ENCODE measurements around the gene OR2T4.

The OR2T4 gene

GRCh38 chr1:248361121-248361715 lies at the start of gene OR2T4:
Gene OR2T4 (plus strand): TSS chr1:248361665. CDS start chr1:248361665, 0 bp downstream.
- H3K27ac ChIP-seq: no peak within 1 kb of the TSS
- no peak for TF ChIP-seq ZFX (IDR thresholded peaks at IDR 0.05)

- TF ChIP-seq, protein P1, sequence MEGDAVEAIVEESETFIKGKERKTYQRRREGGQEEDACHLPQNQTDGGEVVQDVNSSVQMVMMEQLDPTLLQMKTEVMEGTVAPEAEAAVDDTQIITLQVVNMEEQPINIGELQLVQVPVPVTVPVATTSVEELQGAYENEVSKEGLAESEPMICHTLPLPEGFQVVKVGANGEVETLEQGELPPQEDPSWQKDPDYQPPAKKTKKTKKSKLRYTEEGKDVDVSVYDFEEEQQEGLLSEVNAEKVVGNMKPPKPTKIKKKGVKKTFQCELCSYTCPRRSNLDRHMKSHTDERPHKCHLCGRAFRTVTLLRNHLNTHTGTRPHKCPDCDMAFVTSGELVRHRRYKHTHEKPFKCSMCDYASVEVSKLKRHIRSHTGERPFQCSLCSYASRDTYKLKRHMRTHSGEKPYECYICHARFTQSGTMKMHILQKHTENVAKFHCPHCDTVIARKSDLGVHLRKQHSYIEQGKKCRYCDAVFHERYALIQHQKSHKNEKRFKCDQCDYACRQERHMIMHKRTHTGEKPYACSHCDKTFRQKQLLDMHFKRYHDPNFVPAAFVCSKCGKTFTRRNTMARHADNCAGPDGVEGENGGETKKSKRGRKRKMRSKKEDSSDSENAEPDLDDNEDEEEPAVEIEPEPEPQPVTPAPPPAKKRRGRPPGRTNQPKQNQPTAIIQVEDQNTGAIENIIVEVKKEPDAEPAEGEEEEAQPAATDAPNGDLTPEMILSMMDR (conservative IDR thresholded peaks at IDR 0.05): no peak
- no peak for TF ChIP-seq ZFX (IDR thresholded peaks at IDR 0.05)
- H3K27ac ChIP-seq: no peak overlapping the region
These were observed 44.7 kb upstream of the OR2T4 start for GRCh38 chr1:248316796-248317195.

- no peak within 1 kb of the TSS for H3K27ac ChIP-seq
- TF ChIP-seq ZFX (IDR thresholded peaks at IDR 0.05): no peak
- TF ChIP-seq, protein P1 (conservative IDR thresholded peaks at IDR 0.05): no peak
These were observed 37.0 kb upstream of the OR2T4 start, which contains the start of gene OR2M7 for GRCh38 chr1:248324468-248324867. Gene OR2M7 (minus strand): TSS chr1:248324568. CDS start chr1:248324568, 0 bp downstream.

- no peak for TF ChIP-seq ZFX (IDR thresholded peaks at IDR 0.05)
- TF ChIP-seq, protein P1 (conservative IDR thresholded peaks at IDR 0.05): no peak
These were observed 18.0 kb upstream of the OR2T4 start for GRCh38 chr1:248343451-248343850.

GRCh38 chr1:248348475-248348874 lies 13.0 kb upstream of the OR2T4 start, which contains the start of gene OR14C36:
Gene OR14C36 (plus strand): TSS chr1:248348775. CDS start chr1:248348775, 0 bp downstream.
- no peak within 1 kb of the TSS for H3K27ac ChIP-seq
- no peak for TF ChIP-seq ZFX (IDR thresholded peaks at IDR 0.05)
- TF ChIP-seq, protein P1 (conservative IDR thresholded peaks at IDR 0.05): no peak

More at GRCh38 chr1:248343451-248343850, 18.0 kb upstream of the OR2T4 start:
- H3K27ac ChIP-seq: no peak overlapping the region

DNA sequence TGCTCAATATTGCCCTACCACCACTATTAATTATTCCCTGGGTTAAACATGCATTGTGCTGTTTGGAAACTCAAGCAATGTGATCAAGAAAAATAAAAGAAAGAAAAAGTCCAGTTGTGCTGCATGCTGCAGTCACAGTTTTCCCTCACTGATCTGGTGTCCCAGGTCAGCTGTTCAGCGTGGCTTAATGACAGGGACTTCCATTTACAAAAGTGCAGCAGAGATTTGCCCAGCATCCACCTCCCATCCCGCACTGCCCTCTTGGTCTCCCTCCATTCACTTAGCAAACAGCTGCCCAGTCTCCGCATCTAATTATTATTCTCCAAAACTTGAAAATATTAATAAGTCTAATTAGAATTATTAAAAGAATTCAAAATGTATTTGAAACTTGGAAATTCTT lies 2.0 kb upstream of the OR2T4 start:
- TF ChIP-seq, protein P1 (conservative IDR thresholded peaks at IDR 0.05): no peak
- TF ChIP-seq ZFX (IDR thresholded peaks at IDR 0.05): no peak
- H3K27ac ChIP-seq: no peak overlapping the region

DNA sequence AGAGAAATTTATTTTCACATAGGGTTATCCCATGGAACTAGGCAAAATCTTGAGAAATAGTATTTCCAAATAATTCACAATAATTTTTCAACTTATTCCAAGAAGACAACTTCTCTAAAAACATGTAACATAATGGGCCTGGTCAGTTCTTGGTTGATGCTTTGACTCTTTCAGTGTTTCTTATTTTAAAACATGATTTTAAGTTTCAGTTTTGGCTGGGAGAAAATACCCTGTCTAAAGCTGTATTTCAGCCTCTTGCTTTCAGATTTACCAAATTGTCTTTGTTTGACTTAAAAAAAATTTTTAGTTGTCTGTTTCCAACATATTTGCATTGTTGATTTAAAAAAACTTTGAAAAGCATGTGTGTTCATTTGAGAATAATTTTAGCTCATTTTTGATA lies 5.1 kb downstream of the OR2T4 start:
- no peak for TF ChIP-seq ZFX (IDR thresholded peaks at IDR 0.05)
- TF ChIP-seq, protein P1 (conservative IDR thresholded peaks at IDR 0.05): no peak
- no peak overlapping the region for H3K27ac ChIP-seq

DNA sequence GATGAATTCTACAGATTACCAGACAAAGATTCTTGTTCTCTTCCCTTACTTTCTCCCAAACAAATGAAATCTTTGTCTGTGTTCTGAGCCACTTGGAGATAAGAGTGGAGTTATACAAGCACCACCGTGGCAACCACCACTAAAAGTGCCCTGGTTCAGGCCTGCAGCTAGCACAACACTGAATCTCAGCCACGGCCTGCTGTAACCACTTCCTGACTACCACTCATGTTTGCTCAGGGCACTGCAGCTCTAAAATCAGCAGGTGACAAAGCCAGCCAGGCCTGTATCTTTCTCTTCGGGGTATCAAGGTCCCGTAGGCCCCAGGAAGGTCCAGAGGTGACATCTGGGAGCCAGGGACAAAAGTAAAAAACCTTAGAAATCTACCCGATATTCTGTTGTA lies 10.9 kb downstream of the OR2T4 start:
- TF ChIP-seq, protein P1 (conservative IDR thresholded peaks at IDR 0.05): no peak
- TF ChIP-seq ZFX (IDR thresholded peaks at IDR 0.05): no peak
- no peak overlapping the region for H3K27ac ChIP-seq
